Pancreas (tissue), 10 donors: ENCODE data around the gene NHERF1. TPM values are rescaled to one million over a fixed set of nuclear protein-coding genes. Genes with fewer than 3 reads are reported as not detected.

Experiments used
- ATAC-seq, 4 donors: fragments of 200-7000 bp; cut with Tn5 transposase; one replicate each; pipeline versions ENCODE4 v1.8.0 to v1.9.1; 2020; ENCODE audit warnings: mild to moderate bottlenecking in 4 of 4, moderate library complexity in 4 of 4
- DNase-seq, 6 donors: peaks; one replicate each; pipeline ENCODE4 v3.0.0-alpha.2; 2020
- FAIRE-seq: peaks from 2 replicates; lab custom pipeline; 2012; peaks lifted over from hg19 to GRCh38; lab: Jason Lieb, UNC
- H3K27ac ChIP-seq, 4 donors: fragments of 200-600 bp; sonication (generic); 1 replicate in 3 of 4; 2 replicates in 1 of 4; pipeline versions ENCODE4 v1.5.0 to v1.8.0; 2020
- H3K27me3 ChIP-seq, 4 donors: fragments of 200-600 bp; one replicate each; pipeline ENCODE4 v1.8.0; 2021
- H3K36me3 ChIP-seq, 3 donors: fragments of 200-600 bp; sonication (generic) in 1 of 3; one replicate each; pipeline versions ENCODE4 v1.5.0 to v1.8.0; 2020 to 2021
- H3K4me1 ChIP-seq, 3 donors: fragments of 200-600 bp; one replicate each; pipeline ENCODE4 v1.8.0; 2021
- H3K4me3 ChIP-seq, 4 donors: fragments of 200-600 bp; sonication (generic) in 2 of 4; one replicate each; pipeline versions ENCODE4 v1.5.0 to v1.8.0; 2020 to 2021
- H3K9me3 ChIP-seq, 4 donors: fragments of 200-600 bp; one replicate each; pipeline ENCODE4 v1.8.0; 2021
- CTCF ChIP-seq, 4 donors: fragments of 200-600 bp; sonication (generic) in 3 of 4; IDR thresholded peaks; one replicate each; pipeline versions ENCODE4 v1.5.0 to v1.8.0; 2021; ENCODE audit warnings: antibody characterized with exemption in 4 of 4
- WGBS, 2 donors: extraction: QIAGEN DNeasy Blood & Tissue Kit; methylation state at CpG; one replicate each; pipeline ENCODE4 v1.1.7; 2013; 5-methylcytosine and 5-hydroxymethylcytosine counted together
- intact Hi-C, 3 donors: fragments of 100-400 bp; cut with DNase I; formaldehyde crosslinking; loops; one replicate each; pipeline versions ENCODE4 v1.11.1 to v1.14.2; 2022
- polyA plus RNA-seq, 2 donors: library from polyadenylated mRNA; stranded (reverse); fragments of 200-250 nt; gene quantifications; one replicate each; pipeline ENCODE4 v1.2.3, GENCODE V29; 2013
- total RNA-seq, 6 donors: library from RNA; stranded (reverse); fragmentation: NEBNext Ultra II Directional in 4 of 6; extraction: Animal tissue kit (Norgen Biotek cat#: 25700) in 4 of 6; gene quantifications; one replicate each; pipeline versions ENCODE4 v1.2.1 to v1.2.4, GENCODE V29; 2021 to 2023
- donor health status: healthy with polysubstance abuse.
- donor health status: DM: no; HTN: no; CAD: no; lungs with moderate emphysema.
- donor health status: DM: no; HTN: no; CAD: no.
- donor health status: control.
- donor health status: control.
- donor health status: Bipolar disorder and iron deficiency.
- donor health status: DM: yes; HTN: yes; CAD: no.
- donor health status: DM: no; HTN: no; CAD: no.
- donor health status: DM: no; HTN: no; CAD: no.
- donor health status: DM: yes; HTN: yes; CAD: no.

NHERF1 gene
- total and polyA plus RNA-seq, 8 donors: 40.1 to 91.9 (median 56.5) TPM

- whole genome bisulfite sequencing, 2 donors: 55 to 61% methylated on average over 16 of the region's 16 CpGs
Observed at GRCh38 chr17:74730491-74731346, 17.7 kb upstream of the NHERF1 start.

GRCh38 chr17:74731347-74731605 lies 17.2 kb upstream of the NHERF1 start:
- ATAC-seq (no peak), DNase-seq (peak in 1 of 6 donors; percentile 44), FAIRE-seq (no peak)
- no peak overlapping the region for H3K4me3 ChIP-seq
- no peaks in the 10 kb centered on the region for H3K36me3 ChIP-seq
- intact Hi-C loops: no loop called here
- H3K4me1 ChIP-seq: no peaks in the 10 kb centered on the region
- 40 to 68% methylated on average over 4 of the region's 4 CpGs for WGBS, 2 donors
- TF ChIP-seq CTCF (IDR thresholded peaks at IDR 0.05): no peak
- H3K27me3 ChIP-seq: no peaks in the 10 kb centered on the region
- H3K27ac ChIP-seq: no peak overlapping the region
- H3K9me3 ChIP-seq: no peaks in the 10 kb centered on the region

More at GRCh38 chr17:74730491-74731346, 17.7 kb upstream of the NHERF1 start:
- no peaks in the 10 kb centered on the region for H3K36me3 ChIP-seq
- H3K27me3 ChIP-seq: no peaks in the 10 kb centered on the region
- FAIRE-seq: no peak
- no peak overlapping the region for H3K27ac ChIP-seq
- TF ChIP-seq CTCF (IDR thresholded peaks at IDR 0.05): no peak
- no peak for DNase-seq
- intact Hi-C loops: no loop called here
- no peaks in the 10 kb centered on the region for H3K4me1 ChIP-seq
- ATAC-seq: peak in 3 of 4 donors; percentile 53 to 76 (median 68)
- no peak overlapping the region for H3K4me3 ChIP-seq
- H3K9me3 ChIP-seq: no peaks in the 10 kb centered on the region

- Histone ChIP-seq H3K36me3 (no peaks in the 10 kb centered on the region), H3K27ac (no peak overlapping the region), H3K4me1 (peaks cover 0 to 4% (median 0%) of the 10 kb centered on the region in 3 donors), H3K27me3 (peaks cover 0 to 2% (median 0%) of the 10 kb centered on the region in 4 donors), H3K4me3 (no peak overlapping the region), H3K9me3 (no peaks in the 10 kb centered on the region)
- no peak for TF ChIP-seq CTCF (IDR thresholded peaks at IDR 0.05)
- intact Hi-C loops: no loop called here
- no peak for ATAC-seq
- WGBS, 2 donors: 73 to 82% methylated on average over 12 of the region's 12 CpGs
- FAIRE-seq: no peak
- DNase-seq: no peak
Observed at GRCh38 chr17:74732042-74732867, 16.2 kb upstream of the NHERF1 start.

GRCh38 chr17:74733365-74734122 lies 14.9 kb upstream of the NHERF1 start:
- Histone ChIP-seq H3K4me3 (no peak overlapping the region), H3K9me3 (no peaks in the 10 kb centered on the region), H3K36me3 (no peaks in the 10 kb centered on the region), H3K4me1 (peaks cover 0 to 10% (median 0%) of the 10 kb centered on the region in 3 donors), H3K27ac (no peak overlapping the region), H3K27me3 (peaks cover 0 to 4% (median 0%) of the 10 kb centered on the region in 4 donors)
- TF ChIP-seq CTCF (IDR thresholded peaks at IDR 0.05): no peak
- ATAC-seq (no peak), FAIRE-seq (no peak), DNase-seq (no peak)
- WGBS, 2 donors: 68 to 72% methylated on average over 9 of the region's 9 CpGs
- intact Hi-C loops: no loop called here
